Measurements from ENCODE around the gene EFCAB5.
"Not testable (repeated sequence)": the region's sequence is repeated elsewhere in the genome, so short reads cannot be mapped to it uniquely, and the experiment has no call there.

The EFCAB5 gene

DNA sequence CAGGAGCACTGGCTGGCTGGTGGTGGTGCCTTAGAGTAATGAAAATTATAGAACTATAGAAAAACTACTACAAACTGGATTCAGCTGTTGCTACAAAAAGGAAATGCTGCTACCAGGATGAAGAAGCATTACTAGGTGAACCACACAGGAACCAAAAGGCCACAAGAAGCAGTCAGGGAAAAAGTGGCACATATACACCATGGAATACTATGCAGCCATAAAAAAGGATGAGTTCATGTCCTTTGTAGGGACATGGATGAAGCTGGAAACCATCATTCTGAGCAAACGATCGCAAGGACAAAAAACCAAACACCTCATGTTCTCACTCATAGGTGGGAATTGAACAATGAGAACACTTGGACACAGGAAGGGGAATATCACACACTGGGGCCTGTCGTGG is 5.5 kb upstream of the EFCAB5 start:
- DNase-seq (ENCODE audit: low spot score) = not testable (repeated sequence)

GRCh38 chr17:29936724-29937123 is 4.7 kb upstream of the EFCAB5 start:
- no peak for DNase-seq (ENCODE audit: low spot score)

GRCh38 chr17:29945281-29945680 is 3.8 kb downstream of the EFCAB5 start:
- no peak for DNase-seq (ENCODE audit: low spot score)

GRCh38 chr17:29948448-29949215 is 7.2 kb downstream of the EFCAB5 start:
- no peak for DNase-seq (ENCODE audit: low spot score)

DNA sequence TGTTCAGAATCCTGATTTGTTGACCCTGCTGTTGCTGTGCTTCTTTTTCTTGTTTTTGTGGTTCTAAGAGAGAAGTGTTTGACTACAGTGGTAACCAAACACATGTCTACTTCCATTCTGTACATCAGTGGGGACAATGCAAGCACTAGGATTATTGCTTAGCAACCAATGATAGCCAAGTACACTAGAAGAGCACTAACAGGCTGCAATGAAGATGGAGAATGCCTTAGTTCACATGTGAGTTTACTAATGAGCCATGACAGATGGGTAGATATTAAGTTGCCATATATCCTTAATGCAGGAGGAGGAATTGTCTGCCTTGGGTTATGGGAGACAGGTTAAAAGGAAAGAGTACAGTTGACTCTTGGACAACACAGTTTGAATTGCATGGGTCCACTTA is 8.3 kb downstream of the EFCAB5 start:
- DNase-seq (ENCODE audit: low spot score) = no peak

- no peak for DNase-seq (ENCODE audit: low spot score)
Measured at GRCh38 chr17:29954405-29954804, 13.0 kb downstream of the EFCAB5 start.

DNA sequence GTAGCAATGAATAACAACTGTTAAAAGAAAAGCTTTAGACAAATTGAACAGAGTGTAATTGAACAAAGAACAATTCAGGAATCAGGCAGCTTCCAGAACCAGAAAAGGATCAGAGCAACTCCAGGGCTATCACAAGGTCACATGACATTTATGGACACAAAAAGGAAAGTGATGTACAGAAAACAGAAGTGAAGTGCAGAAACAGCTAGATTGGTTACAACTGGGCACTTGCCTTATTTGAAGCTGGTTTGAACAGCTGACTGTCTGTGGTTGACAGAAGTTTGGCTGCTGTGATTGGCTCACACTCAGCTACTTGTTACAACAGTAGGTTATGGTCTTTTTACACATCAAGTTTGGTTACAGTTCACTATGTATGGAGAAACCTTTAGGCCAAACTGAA is 14.8 kb downstream of the EFCAB5 start:
- no peak for DNase-seq (ENCODE audit: low spot score)

DNA sequence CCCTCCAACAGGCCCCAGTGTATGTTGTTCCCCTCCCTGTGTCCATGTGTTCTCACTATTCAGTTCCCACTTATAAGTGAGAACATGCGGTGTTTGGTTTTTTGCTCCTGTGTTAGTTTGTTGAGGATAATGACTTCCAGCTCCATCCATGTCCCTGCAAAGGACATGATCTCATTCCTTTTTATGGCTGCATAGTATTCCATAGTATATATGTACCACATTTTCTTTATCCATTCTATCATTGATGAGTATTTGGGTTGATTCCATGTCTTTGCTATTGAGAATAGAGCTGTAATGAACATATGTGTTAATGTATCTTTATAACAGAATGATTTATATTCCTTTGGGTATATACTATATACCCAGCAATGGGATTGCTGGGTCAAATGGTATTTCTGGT is 16.1 kb downstream of the EFCAB5 start:
- DNase-seq (ENCODE audit: low spot score) = not testable (repeated sequence)

- DNase-seq (ENCODE audit: low spot score) = no peak
Measured at GRCh38 chr17:29958947-29959657, 17.7 kb downstream of the EFCAB5 start.

GRCh38 chr17:29959658-29960337 is 18.4 kb downstream of the EFCAB5 start:
- DNase-seq (ENCODE audit: low spot score) = no peak

DNA sequence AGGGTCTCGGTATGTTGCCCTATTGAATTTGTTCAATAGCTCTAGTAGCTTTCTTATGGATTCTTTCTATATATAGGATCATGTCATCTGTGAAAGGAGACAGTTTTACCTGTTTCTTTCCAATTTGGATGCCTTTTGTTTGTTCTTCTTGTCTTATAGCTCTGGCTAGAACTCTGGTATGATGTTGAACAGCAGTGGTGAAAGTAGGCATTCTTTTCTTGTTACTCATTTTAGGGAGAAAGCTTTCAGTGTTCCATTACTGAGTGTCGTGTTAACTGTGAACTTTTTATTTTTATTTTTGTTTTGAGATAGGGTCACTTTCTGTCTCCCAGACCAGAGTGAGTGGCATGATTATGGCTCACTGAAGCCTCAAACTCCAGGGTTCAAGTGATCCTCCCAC is 21.2 kb downstream of the EFCAB5 start:
- DNase-seq (ENCODE audit: low spot score) = no peak

DNA sequence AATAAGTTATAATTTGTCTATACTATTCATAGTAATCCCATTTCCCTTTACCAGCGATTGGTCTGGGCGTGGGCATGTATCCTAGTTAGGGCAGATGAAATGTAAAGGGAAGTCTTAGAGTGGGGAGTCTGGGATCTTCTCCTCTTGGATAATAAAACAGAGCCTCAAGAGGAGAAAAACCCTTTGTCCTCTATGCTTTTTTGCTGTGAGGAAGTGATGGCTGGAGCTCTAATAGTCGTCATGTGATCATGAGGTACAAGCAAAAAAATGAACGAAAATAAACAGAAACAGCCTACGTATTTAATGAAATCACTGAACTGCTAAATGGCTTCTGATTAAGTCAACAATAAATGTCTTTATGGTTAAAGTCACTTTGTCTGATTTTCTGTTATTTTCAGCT is 26.8 kb downstream of the EFCAB5 start:
- DNase-seq (ENCODE audit: low spot score) = no peak

GRCh38 chr17:29972277-29972676 is 30.8 kb downstream of the EFCAB5 start:
- DNase-seq (ENCODE audit: low spot score) = no peak

DNA sequence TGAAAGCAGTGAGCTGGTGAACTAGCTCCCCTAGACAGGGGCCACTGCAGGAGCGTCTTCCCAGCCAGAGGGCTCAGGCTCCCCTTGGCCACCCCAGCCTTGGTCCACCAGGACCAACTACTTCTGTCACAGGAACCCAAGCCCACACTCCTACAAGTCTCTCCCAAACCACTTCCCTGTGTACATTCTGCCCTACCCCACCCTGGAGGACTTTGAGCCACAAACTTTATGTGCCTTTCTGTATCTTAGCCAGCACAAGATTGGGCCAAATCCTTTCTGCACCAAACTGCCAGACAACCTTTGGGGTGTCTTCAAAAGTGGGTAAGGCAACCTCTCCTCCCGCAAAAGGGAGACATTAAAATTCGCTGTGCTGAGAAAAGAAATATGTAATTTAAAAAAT is 31.6 kb downstream of the EFCAB5 start:
- DNase-seq (ENCODE audit: low spot score) = no peak

DNA sequence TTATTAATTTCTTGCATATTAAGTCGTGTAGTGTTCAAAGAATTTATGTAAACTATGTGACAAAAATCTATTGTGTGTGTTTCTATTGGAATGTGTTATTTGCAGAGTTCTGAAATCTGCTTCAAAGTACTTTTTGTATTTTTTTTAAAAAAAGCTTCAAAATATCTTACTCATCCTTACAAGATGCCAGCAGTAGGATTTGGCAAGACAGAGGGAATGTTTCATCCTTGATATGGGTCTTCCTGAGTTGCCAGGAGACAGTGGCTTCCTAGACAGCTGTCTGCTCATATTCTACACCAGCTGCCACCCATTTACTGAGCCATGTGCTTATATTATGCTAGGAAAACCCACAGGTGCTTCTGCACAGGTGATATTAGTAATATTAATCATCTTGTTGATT is 36.4 kb downstream of the EFCAB5 start:
- DNase-seq (ENCODE audit: low spot score) = peak; percentile 82

DNA sequence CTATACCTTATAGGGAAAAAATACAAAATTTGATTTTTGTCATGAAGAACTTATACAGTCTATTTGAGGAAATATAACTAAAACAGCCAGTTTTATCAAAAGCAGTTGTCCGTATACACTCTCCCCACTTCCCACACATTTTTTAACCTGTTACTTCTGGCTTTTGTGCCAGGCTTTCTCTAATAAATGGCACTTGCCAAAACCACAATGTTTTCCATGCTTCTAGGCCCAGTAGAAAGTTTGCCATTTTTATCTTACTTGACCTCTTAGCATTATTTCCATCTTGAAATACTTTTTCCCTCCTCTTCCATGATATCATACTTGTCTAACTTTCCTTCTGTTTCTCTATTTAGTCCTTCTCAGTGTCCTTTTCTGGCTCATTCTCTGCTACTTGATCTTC is 38.8 kb downstream of the EFCAB5 start:
- DNase-seq (ENCODE audit: low spot score) = no peak

DNA sequence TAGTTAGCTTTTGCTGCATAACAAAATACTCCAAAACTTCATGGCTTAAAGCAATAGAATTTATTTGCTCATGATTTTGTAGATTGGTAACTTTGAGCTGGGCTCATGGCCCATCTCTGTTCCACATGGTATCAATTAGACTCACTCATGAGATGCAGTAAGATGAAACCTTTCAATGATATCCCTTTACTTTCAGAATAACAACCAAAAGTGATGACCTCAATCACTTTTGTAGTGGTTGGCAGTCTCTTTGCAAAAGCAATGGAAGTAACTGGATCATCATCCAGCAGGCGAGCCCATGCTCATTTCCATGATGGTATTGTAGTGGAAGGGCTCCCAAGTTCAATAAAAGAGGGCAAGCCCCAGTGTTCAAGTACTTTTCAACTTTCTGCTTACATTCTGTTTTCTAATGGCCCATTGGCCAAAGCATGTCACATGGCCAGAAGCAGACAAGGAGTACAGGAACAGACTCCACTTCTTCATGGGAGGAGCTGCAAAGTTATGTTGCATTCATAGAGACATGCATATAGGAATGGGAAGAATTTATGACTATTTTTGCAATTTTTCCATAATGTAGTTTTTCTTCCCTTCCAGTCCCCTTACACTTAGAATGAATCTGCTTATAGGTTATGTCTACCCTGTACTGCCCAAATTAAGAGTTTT is 41.7 kb downstream of the EFCAB5 start:
- DNase-seq (ENCODE audit: low spot score) = no peak

DNA sequence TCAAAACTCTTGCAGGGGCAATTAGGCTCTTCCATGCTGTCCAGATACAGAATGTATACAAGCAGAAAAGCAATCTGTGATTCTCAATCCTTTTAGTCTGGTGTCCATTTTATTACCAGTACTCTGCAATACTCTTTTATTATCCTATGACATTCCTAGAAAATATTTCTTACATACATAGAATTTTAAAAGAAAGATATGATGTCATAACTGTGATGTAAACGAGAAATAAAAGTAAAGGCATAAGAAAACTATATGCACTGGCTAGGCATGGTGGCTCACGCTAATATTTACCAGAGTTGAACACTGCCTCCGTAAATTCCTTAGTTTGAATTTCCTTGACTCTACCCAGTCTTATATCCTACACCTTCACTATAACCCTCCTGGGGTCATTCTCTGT is 55.0 kb downstream of the EFCAB5 start:
- no peak for DNase-seq (ENCODE audit: low spot score)

GRCh38 chr17:30000001-30000754 is 58.7 kb downstream of the EFCAB5 start:
- DNase-seq (ENCODE audit: low spot score) = no peak

DNA sequence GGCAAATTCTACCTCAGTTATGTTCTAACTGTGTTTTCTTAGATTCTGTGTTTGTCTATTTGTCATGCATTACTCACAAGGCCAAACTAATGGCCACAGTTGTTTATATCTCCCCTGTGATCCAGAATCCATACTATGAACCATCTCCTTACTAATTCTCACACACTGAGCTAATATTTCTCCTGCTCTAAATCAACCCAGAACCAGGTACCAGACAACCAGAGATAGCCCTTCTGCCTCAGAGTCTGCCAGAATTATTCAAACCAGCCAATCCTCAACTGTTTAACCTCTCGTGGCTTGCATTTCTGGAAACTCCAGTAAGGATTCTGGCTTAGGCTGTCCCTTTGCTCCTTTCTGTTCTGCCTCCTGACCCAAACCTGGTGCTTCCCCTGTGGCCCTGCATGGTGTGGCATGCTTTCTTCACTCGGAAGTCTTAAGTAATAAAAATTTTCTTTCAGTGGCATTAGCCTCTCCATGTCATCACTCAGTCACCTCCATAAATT is 59.4 kb downstream of the EFCAB5 start:
- DNase-seq (ENCODE audit: low spot score) = no peak

- DNase-seq (ENCODE audit: low spot score) = no peak
Measured at GRCh38 chr17:30002088-30002487, 60.7 kb downstream of the EFCAB5 start.

Data from GM03348 (cell line).